ENCODE results near the gene FLT3LG. TPM values are rescaled to one million over a fixed set of nuclear protein-coding genes. Genes with fewer than 3 reads are reported as not detected.

Gene FLT3LG
- total RNA-seq, 3 donors from 2014 or later = 3.3 to 14.8 (median 7.8) TPM

- Histone ChIP-seq H3K9me3 (no peaks in the 10 kb centered on the region), H3K36me3 (ENCODE audit: low read depth) (peaks cover 15% of the 10 kb centered on the region), H3K4me3 (no peak overlapping the region), H3K4me1 (ENCODE audit: low read depth) (peaks cover 26% of the 10 kb centered on the region)
- ATAC-seq (no peak), DNase-seq (no peak)
- intact Hi-C loops (cut with DNase I, micrococcal nuclease) = no loop called here
- TF ChIP-seq, protein P1, sequence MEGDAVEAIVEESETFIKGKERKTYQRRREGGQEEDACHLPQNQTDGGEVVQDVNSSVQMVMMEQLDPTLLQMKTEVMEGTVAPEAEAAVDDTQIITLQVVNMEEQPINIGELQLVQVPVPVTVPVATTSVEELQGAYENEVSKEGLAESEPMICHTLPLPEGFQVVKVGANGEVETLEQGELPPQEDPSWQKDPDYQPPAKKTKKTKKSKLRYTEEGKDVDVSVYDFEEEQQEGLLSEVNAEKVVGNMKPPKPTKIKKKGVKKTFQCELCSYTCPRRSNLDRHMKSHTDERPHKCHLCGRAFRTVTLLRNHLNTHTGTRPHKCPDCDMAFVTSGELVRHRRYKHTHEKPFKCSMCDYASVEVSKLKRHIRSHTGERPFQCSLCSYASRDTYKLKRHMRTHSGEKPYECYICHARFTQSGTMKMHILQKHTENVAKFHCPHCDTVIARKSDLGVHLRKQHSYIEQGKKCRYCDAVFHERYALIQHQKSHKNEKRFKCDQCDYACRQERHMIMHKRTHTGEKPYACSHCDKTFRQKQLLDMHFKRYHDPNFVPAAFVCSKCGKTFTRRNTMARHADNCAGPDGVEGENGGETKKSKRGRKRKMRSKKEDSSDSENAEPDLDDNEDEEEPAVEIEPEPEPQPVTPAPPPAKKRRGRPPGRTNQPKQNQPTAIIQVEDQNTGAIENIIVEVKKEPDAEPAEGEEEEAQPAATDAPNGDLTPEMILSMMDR (IDR thresholded peaks at IDR 0.05) = no peak
Observed at GRCh38 chr19:49490287-49491029, 16.4 kb downstream of the FLT3LG start.

GRCh38 chr19:49491030-49491803 lies 17.2 kb downstream of the FLT3LG start:
- peaks cover 28% of the 10 kb centered on the region for H3K4me1 ChIP-seq (ENCODE audit: low read depth)
- no peak for DNase-seq

GRCh38 chr19:49491804-49492572 lies 18.0 kb downstream of the FLT3LG start:
- peaks cover 15% of the 10 kb centered on the region for H3K36me3 ChIP-seq (ENCODE audit: low read depth)
- TF ChIP-seq, protein P1 (IDR thresholded peaks at IDR 0.05) = no peak
- no peaks in the 10 kb centered on the region for H3K9me3 ChIP-seq
- DNase-seq (no peak), ATAC-seq (no peak)
- intact Hi-C loops (cut with DNase I, micrococcal nuclease) = no loop called here
- peaks cover 27% of the 10 kb centered on the region for H3K4me1 ChIP-seq (ENCODE audit: low read depth)
- H3K4me3 ChIP-seq = no peak overlapping the region

More at GRCh38 chr19:49491030-49491803, 17.2 kb downstream of the FLT3LG start:
- Histone ChIP-seq H3K36me3 (ENCODE audit: low read depth) (peaks cover 15% of the 10 kb centered on the region), H3K9me3 (no peaks in the 10 kb centered on the region), H3K4me3 (no peak overlapping the region)
- intact Hi-C loops (cut with DNase I, micrococcal nuclease) = no loop called here
- TF ChIP-seq, protein P1 (IDR thresholded peaks at IDR 0.05) = no peak
- ATAC-seq = no peak

DNA sequence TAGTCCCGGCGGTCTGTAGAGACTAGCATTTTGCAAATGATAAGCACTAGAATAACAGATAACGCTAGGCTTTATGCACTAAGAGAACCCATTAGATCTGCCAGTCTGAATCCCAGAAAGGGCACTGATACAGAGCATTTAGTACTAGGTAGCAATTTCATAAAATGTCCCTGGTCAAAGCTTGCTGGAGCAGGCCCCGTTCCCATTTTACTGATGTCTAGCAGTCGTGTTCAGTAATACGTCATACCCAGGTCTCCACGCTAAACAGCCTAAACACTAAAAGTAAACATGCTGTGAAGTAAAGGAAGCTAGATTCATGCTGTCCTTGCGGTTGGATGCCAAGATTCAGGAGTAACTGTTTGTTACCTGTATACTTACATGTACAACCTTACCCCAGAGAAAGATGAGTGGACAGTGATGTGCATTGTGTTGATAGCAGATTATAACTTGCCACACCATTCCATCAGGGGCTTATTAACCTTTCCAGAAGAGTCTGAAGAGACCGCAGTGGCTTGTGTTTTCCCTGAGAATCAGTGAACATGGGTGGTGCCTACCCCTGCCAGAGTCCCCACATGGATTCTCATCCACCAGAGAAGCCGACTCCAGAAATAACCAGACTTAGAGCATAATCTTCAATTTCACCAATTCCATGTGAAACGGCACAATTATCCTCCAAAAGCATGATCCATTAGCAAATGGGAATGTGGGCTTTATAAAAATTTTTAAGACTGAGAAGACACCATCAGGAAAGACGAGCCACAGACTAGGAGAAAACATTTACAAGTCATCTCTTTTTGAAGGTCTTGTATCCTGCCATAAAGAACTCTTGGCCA lies 18.8 kb downstream of the FLT3LG start:
- Histone ChIP-seq H3K9me3 (no peaks in the 10 kb centered on the region), H3K4me3 (no peak overlapping the region), H3K4me1 (ENCODE audit: low read depth) (peaks cover 30% of the 10 kb centered on the region), H3K36me3 (ENCODE audit: low read depth) (peaks cover 17% of the 10 kb centered on the region)
- TF ChIP-seq, protein P1 (IDR thresholded peaks at IDR 0.05) = no peak
- intact Hi-C loops (cut with DNase I, micrococcal nuclease) = no loop called here
- no peak for DNase-seq
- no peak for ATAC-seq

DNA sequence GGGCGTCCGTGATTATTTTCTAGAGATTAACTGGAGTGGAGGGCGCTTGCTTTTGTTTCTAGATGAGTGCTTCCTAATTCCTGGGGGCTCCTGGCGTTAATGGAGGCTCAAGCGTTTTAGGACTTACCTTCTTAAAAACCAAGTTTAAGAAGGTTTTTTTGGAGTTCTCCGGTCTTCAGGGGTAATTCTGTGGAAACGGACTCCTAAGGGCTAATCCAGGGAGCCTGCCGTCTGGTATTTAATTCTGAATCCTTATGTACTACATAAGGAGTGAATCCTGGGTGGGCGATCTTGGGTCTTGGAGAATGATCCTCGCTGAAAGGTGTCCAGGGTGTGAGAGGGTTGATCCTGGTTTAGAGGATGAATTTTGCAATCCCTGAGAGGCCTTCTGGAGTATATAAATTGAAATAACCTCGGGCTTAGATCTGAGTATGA lies 22.6 kb downstream of the FLT3LG start:
- H3K4me1 ChIP-seq (ENCODE audit: low read depth) = peaks cover 34% of the 10 kb centered on the region
- intact Hi-C loops (cut with DNase I, micrococcal nuclease) = no loop called here
- DNase-seq = no peak
- peaks cover 10% of the 10 kb centered on the region for H3K36me3 ChIP-seq (ENCODE audit: low read depth)
- peak overlapping the region; percentile 83 for H3K4me3 ChIP-seq
- no peak for ATAC-seq
- H3K9me3 ChIP-seq = no peaks in the 10 kb centered on the region
- TF ChIP-seq, protein P1 (IDR thresholded peaks at IDR 0.05) = no peak
